ENCODE results near the gene MCHR1.
"Not testable (repeated sequence)": the region's sequence is repeated elsewhere in the genome, so short reads cannot be mapped to it uniquely, and the experiment has no call there.

MCHR1 gene

GRCh38 chr22:40666151-40666848 lies 13.0 kb upstream of the MCHR1 start:
- Histone ChIP-seq H3K27ac (no peak overlapping the region), H3K9me3 (ENCODE audit: low read depth, low read length) (no peaks in the 10 kb centered on the region), H3K4me3 (no peak overlapping the region), H3K9ac (ENCODE audit: insufficient read length) (no peak overlapping the region), H3K36me3 (ENCODE audit: insufficient read depth, low read length) (no peaks in the 10 kb centered on the region)
- no peak for TF ChIP-seq EZH2 (IDR thresholded peaks at IDR 0.05)
- no peak for TF ChIP-seq FOXP2 (optimal IDR thresholded peaks at IDR 0.05; ENCODE audit: control extremely low read depth, extremely low read length, insufficient read depth)
- no peak for TF ChIP-seq POLR2AphosphoS5 (IDR thresholded peaks at IDR 0.05; ENCODE audit: borderline replicate concordance, low read depth, low read length)
- no peak for DNase-seq (ENCODE audit: low read depth, low spot score)

DNA sequence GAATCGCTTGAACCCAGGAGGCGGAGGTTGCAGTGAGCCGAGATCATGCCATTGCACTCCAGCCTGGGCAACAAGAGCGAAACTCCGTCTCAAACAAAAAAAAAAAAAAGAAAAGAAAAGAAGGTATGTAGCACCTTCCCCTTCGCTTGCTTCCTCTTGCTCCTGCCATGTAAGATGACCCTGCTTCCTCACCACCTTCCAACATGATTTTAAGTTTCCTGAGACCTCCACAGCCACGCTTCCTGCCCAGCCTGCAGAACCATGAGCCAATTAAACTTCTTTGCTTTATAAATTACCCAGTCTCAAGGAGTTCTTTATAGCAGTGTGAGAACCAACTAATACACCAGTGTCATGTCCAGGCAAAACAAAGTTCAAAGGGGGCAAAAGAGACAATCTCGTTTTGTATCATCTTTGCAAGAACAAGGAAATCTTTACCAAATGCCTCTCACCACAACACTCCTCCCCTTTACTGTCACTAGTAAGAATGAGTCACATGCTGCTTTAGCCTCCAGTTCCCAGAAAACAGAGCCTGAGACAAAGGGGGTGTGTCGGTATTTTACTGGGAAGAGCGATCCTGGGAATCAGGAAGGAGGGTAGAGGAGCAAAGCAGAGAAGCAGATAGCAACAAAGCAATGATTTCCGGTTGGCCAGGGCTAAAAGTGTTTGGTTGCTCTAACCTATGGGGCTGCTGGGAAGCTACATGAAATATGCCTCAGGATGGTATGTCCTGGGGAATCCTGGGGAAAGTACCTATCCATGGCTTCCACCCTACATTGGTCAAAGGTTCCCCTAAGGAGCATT lies 10.5 kb upstream of the MCHR1 start:
- H3K36me3 ChIP-seq (ENCODE audit: insufficient read depth, low read length): no peaks in the 10 kb centered on the region

GRCh38 chr22:40670058-40670457 lies 9.2 kb upstream of the MCHR1 start:
- H3K9me3 ChIP-seq (ENCODE audit: low read depth, low read length): no peaks in the 10 kb centered on the region
- no peaks in the 10 kb centered on the region for H3K36me3 ChIP-seq (ENCODE audit: insufficient read depth, low read length)
- no peak for DNase-seq (ENCODE audit: low read depth, low spot score)
- no peak overlapping the region for H3K27ac ChIP-seq
- no peak for TF ChIP-seq POLR2AphosphoS5 (IDR thresholded peaks at IDR 0.05; ENCODE audit: borderline replicate concordance, low read depth, low read length)
- TF ChIP-seq EZH2 (IDR thresholded peaks at IDR 0.05): no peak
- TF ChIP-seq FOXP2 (optimal IDR thresholded peaks at IDR 0.05; ENCODE audit: control extremely low read depth, extremely low read length, insufficient read depth): no peak
- H3K4me3 ChIP-seq: no peak overlapping the region
- no peak overlapping the region for H3K9ac ChIP-seq (ENCODE audit: insufficient read length)

More for the DNA sequence above, 10.5 kb upstream of the MCHR1 start:
- no peak overlapping the region for H3K9ac ChIP-seq (ENCODE audit: insufficient read length)
- no peak overlapping the region for H3K4me3 ChIP-seq
- no peak for DNase-seq (ENCODE audit: low read depth, low spot score)
- H3K9me3 ChIP-seq (ENCODE audit: low read depth, low read length): no peaks in the 10 kb centered on the region
- H3K27ac ChIP-seq: no peak overlapping the region
- TF ChIP-seq FOXP2 (optimal IDR thresholded peaks at IDR 0.05; ENCODE audit: control extremely low read depth, extremely low read length, insufficient read depth) (no peak), EZH2 (IDR thresholded peaks at IDR 0.05) (no peak), POLR2AphosphoS5 (IDR thresholded peaks at IDR 0.05; ENCODE audit: borderline replicate concordance, low read depth, low read length) (no peak)

GRCh38 chr22:40671369-40671768 lies 7.9 kb upstream of the MCHR1 start:
- DNase-seq (ENCODE audit: low read depth, low spot score): no peak
- Histone ChIP-seq H3K4me3 (no peak overlapping the region), H3K9me3 (ENCODE audit: low read depth, low read length) (no peaks in the 10 kb centered on the region), H3K27ac (no peak overlapping the region), H3K9ac (ENCODE audit: insufficient read length) (no peak overlapping the region), H3K36me3 (ENCODE audit: insufficient read depth, low read length) (no peaks in the 10 kb centered on the region)
- no peak for TF ChIP-seq POLR2AphosphoS5 (IDR thresholded peaks at IDR 0.05; ENCODE audit: borderline replicate concordance, low read depth, low read length)
- no peak for TF ChIP-seq FOXP2 (optimal IDR thresholded peaks at IDR 0.05; ENCODE audit: control extremely low read depth, extremely low read length, insufficient read depth)
- TF ChIP-seq EZH2 (IDR thresholded peaks at IDR 0.05): no peak

GRCh38 chr22:40671796-40672360 lies 7.4 kb upstream of the MCHR1 start:
- Histone ChIP-seq H3K4me3 (no peak overlapping the region), H3K9me3 (ENCODE audit: low read depth, low read length) (no peaks in the 10 kb centered on the region), H3K36me3 (ENCODE audit: insufficient read depth, low read length) (no peaks in the 10 kb centered on the region), H3K9ac (ENCODE audit: insufficient read length) (no peak overlapping the region), H3K27ac (no peak overlapping the region)
- no peak for DNase-seq (ENCODE audit: low read depth, low spot score)
- TF ChIP-seq EZH2 (IDR thresholded peaks at IDR 0.05) (no peak), POLR2AphosphoS5 (IDR thresholded peaks at IDR 0.05; ENCODE audit: borderline replicate concordance, low read depth, low read length) (no peak), FOXP2 (optimal IDR thresholded peaks at IDR 0.05; ENCODE audit: control extremely low read depth, extremely low read length, insufficient read depth) (no peak)

DNA sequence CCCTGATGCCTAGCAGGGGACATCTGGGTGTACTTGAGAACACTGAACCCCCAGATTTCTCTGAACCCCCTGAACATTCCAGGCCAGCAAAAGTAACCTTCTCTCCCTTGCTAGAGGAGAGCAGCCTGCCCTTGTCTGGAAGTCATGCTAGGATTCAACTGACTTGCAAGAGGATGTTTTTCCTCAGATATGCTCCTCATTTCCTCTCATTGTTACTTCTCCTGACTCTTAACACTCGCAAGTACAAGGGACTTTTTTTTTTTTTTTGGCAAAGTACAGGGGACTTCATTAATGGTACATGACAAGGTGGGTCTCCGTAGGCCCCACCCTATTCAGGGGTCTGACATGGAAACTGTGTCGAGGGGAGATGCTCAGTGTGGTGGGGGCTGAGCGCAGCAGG lies 6.3 kb upstream of the MCHR1 start:
- H3K27ac ChIP-seq: no peak overlapping the region
- no peak overlapping the region for H3K9ac ChIP-seq (ENCODE audit: insufficient read length)
- TF ChIP-seq POLR2AphosphoS5 (IDR thresholded peaks at IDR 0.05; ENCODE audit: borderline replicate concordance, low read depth, low read length): no peak
- TF ChIP-seq FOXP2 (optimal IDR thresholded peaks at IDR 0.05; ENCODE audit: control extremely low read depth, extremely low read length, insufficient read depth): no peak
- TF ChIP-seq EZH2 (IDR thresholded peaks at IDR 0.05): no peak
- no peak overlapping the region for H3K4me3 ChIP-seq
- H3K36me3 ChIP-seq (ENCODE audit: insufficient read depth, low read length): no peaks in the 10 kb centered on the region
- no peaks in the 10 kb centered on the region for H3K9me3 ChIP-seq (ENCODE audit: low read depth, low read length)
- no peak for DNase-seq (ENCODE audit: low read depth, low spot score)

DNA sequence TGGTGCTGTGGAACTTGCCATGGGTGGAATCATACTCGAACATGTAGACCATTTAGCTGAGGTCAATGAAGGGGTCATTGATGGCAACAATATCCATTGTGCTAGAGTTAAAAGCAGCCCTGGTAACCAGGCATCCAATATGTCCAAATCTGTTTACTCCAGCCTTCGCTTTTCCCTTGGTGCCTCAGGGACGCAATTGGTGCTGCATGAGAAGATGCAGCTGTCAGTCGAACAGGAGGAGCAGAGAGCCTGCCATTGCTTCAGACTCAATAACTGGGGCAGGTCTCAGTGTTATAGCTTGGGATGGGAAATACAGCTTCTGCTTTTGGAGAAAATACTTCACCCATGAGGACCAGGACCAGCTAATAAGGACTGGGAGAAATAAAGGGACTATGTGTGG lies 5.0 kb upstream of the MCHR1 start:
- TF ChIP-seq EZH2 (IDR thresholded peaks at IDR 0.05) (no peak), POLR2AphosphoS5 (IDR thresholded peaks at IDR 0.05; ENCODE audit: borderline replicate concordance, low read depth, low read length) (no peak), FOXP2 (optimal IDR thresholded peaks at IDR 0.05; ENCODE audit: control extremely low read depth, extremely low read length, insufficient read depth) (no peak)
- H3K9ac ChIP-seq (ENCODE audit: insufficient read length): no peak overlapping the region
- no peaks in the 10 kb centered on the region for H3K36me3 ChIP-seq (ENCODE audit: insufficient read depth, low read length)
- H3K27ac ChIP-seq: no peak overlapping the region
- no peak for DNase-seq (ENCODE audit: low read depth, low spot score)
- no peaks in the 10 kb centered on the region for H3K9me3 ChIP-seq (ENCODE audit: low read depth, low read length)
- no peak overlapping the region for H3K4me3 ChIP-seq

- not testable (repeated sequence) for H3K27ac ChIP-seq; H3K9ac ChIP-seq (ENCODE audit: insufficient read length); H3K9me3 ChIP-seq (ENCODE audit: low read depth, low read length); H3K36me3 ChIP-seq (ENCODE audit: insufficient read depth, low read length); DNase-seq (ENCODE audit: low read depth, low spot score); H3K4me3 ChIP-seq
Measured at GRCh38 chr22:40676166-40676565, 3.1 kb upstream of the MCHR1 start.

Data from SK-N-MC (cell line).